GM18909 (cell line): ENCODE results near the gene ALG10B.

ENCODE experiments used
- ATAC-seq: cut with Tn5 transposase; IDR thresholded peaks from one replicate; pipeline ENCODE4 v1.9.1; 2021; ENCODE audit warnings: mild to moderate bottlenecking; ENCODE audit not compliant: unreplicated experiment, poor library complexity

Gene ALG10B

DNA sequence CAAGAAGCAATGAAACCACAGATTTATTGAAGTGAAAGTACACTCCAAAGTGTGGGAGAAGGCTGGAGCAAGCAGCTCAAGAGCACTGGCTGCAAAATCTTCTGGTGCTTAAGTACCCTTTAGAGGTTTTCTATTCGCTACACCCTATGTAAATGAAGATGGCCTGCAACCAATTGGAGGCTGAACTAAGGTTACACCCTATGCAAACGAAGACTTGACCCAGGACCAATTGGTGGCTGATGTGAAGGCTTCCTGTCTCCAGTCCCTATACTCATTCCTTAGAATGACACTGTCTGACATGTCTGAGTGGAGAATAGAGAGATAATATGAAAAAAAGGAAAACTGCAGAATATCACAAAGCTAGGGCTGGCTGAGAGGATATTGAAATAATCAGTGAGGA, 57.2 kb downstream of the ALG10B start:
- no peak for ATAC-seq

DNA sequence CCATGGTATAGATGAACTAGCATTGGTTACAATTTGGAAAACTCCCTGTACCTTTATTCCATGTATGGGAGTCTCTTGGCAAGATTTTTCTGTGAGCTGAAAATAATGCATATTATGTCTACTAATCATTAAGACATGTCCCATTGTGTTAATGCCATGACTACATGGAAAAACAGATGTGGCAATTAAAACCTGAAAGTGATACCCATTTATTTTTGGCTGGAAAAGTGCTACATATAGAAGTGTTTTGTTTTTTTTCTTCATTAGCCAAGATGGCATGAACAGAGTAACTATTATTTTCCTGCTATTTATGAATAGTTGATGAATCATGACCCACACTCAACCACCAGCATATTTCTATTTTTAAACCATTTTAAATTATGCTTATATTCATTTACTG, 58.2 kb downstream of the ALG10B start:
- no peak for ATAC-seq
